CD4-positive, alpha-beta T cell treated with Interleukin-6 at 100 ng/mL for 8 hours (primary cell): ENCODE results near the gene SAGE1.
"Not testable (repeated sequence)": the region's sequence is repeated elsewhere in the genome, so short reads cannot be mapped to it uniquely, and the experiment has no call there.

Experiments used
- DNase-seq: peaks from one replicate; pipeline ENCODE4 v3.0.0-alpha.2; 2020; ENCODE audit warnings: mixed read lengths, low spot score

Gene SAGE1, protein sequence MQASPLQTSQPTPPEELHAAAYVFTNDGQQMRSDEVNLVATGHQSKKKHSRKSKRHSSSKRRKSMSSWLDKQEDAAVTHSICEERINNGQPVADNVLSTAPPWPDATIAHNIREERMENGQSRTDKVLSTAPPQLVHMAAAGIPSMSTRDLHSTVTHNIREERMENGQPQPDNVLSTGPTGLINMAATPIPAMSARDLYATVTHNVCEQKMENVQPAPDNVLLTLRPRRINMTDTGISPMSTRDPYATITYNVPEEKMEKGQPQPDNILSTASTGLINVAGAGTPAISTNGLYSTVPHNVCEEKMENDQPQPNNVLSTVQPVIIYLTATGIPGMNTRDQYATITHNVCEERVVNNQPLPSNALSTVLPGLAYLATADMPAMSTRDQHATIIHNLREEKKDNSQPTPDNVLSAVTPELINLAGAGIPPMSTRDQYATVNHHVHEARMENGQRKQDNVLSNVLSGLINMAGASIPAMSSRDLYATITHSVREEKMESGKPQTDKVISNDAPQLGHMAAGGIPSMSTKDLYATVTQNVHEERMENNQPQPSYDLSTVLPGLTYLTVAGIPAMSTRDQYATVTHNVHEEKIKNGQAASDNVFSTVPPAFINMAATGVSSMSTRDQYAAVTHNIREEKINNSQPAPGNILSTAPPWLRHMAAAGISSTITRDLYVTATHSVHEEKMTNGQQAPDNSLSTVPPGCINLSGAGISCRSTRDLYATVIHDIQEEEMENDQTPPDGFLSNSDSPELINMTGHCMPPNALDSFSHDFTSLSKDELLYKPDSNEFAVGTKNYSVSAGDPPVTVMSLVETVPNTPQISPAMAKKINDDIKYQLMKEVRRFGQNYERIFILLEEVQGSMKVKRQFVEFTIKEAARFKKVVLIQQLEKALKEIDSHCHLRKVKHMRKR

DNA sequence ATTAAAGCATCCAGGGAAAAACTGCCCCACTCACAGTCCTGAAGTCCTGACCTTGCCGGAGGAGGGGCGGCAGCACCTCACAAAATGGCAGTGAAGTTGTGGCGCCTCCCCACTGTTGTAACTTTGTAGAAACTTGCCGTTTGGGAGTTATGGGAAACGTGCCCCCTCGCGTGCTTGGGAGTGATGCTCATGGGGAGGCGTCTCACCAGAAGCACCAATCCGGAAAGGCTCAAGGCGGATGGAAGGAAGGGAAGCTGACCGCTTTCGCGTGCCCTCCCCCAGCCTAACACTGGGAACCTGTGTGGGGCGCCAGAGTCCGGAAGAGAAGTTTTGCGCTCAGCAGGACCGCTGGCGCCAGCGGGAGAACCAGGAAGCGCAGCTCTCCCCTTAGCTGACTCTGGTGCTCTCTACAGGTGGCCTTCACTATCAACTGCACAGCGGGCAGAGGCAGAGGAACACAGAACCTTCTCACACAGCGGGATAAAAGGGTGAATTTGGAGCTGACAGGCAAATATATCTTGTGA lies at the start of gene SAGE1, which contains the start of gene CT45A10:
Gene SAGE1 (plus strand): TSS at position 423 of the 524 bp plus-strand sequence. CDS start 2,527 bp downstream, outside the sequence.
Gene CT45A10 (minus strand): TSS at position 151 of the 524 bp plus-strand sequence. CDS start 8,100 bp downstream, outside the sequence.
- no peak for DNase-seq

DNA sequence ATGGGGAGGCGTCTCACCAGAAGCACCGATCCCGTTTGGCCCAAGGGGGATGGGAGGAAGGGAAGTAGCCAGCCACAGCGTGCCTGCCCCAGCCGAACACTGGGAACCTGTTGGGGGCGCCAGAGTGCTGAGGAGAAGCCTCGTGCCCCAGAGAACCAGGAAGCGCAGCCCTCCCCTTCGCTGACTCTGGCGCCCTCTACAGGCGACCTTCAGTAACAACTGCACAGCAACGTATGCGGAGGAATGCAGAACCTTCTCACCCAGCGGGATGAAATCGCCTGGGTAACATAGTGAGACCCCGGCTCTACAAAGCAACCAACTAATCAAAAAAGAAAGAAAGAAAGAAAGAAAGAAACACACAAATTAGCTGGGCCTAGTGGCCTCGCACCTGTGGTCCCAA lies 39.1 kb upstream of the SAGE1 start, which contains the start of gene CT45A8:
Gene CT45A8 (minus strand): TSS at position 101 of the 400 bp plus-strand sequence. CDS start 3,755 bp downstream, outside the sequence.
- DNase-seq = not testable (repeated sequence)

DNA sequence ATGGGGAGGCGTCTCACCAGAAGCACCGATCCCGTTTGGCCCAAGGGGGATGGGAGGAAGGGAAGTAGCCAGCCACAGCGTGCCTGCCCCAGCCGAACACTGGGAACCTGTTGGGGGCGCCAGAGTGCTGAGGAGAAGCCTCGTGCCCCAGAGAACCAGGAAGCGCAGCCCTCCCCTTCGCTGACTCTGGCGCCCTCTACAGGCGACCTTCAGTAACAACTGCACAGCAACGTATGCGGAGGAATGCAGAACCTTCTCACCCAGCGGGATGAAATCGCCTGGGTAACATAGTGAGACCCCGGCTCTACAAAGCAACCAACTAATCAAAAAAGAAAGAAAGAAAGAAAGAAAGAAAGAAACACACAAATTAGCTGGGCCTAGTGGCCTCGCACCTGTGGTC lies 21.8 kb upstream of the SAGE1 start, which contains the start of gene CT45A9:
Gene CT45A9 (minus strand): TSS at position 101 of the 400 bp plus-strand sequence. CDS start 3,751 bp downstream, outside the sequence.
- DNase-seq = not testable (repeated sequence)

DNA sequence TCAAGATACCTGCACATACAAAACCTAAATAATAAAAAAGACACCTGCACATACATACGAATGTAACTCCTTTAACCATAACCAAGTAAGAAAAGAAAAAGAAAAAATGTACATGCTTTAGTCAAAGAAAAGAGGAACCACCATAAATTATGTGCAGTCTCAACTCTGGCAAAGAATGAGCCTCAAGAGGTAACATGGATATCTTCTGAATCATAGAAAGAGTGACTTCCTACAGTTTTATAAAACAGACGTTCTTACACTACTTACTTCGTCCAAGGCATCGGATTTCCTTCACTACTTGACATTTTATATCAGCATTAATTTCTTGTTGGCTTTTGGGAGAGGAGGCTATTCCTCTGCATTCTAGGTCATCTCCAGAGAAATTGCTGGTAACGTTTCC lies 10.8 kb upstream of the SAGE1 start:
- DNase-seq = not testable (repeated sequence)

DNA sequence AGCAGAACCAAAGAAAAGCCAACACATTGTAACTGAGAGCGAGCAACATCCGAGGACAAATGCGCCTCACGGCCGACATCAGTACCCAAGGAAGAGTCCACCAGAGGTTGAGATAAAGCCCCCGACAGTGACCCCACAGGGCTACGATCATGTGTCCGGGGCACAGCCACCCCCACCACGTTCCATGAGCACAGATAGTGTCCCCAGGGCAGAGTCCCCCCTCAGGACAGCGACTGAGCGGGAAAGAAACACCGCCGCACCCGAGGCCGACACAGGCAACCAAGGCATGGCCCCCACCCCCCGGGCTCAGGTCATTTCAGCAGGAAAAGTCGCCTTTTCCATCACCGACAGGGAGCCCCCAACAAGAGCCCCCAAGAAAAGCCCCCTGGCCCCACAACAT lies 5.3 kb upstream of the SAGE1 start:
- not testable (repeated sequence) for DNase-seq

DNA sequence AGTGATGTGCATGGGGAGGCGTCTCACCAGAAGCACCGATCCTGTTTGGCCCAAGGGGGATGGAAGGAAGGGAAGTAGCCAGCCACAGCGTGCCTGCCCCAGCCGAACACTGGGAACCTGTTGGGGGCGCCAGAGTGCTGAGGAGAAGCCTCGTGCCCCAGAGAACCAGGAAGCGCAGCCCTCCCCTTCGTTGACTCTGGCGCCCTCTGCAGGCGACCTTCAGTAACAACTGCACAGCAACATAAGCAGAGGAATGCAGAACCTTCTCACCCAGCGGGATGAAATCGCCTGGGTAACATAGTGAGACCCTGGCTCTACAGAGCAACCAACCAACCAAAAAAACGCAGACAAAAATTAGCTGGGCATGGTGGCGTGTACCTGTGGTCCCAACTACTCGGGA lies 4.5 kb upstream of the SAGE1 start:
- not testable (repeated sequence) for DNase-seq

DNA sequence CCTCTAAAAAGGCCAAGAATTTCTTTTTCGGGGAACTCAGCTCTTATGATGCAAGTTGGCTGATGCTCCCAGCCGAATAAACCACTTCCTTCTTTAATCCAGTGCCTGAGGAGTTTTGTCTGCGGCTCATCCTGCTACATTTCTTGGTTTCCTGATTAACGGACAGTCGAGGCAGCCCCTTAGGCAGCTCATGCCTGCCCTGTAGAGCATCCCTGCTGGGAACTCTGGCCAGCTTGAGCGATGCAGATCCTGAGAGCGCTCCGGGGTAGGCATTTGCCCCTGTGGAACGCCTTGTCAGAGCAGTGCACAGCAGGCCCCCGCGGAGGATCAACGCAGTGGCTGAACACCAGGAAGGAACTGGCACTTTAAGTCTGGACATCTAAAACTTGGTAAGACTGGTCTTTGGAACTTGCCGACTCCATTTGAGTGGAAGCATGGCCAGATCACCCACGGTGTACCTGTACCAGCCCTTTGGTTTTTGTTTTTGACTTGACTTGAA lies 3.4 kb upstream of the SAGE1 start:
- no peak for DNase-seq

DNA sequence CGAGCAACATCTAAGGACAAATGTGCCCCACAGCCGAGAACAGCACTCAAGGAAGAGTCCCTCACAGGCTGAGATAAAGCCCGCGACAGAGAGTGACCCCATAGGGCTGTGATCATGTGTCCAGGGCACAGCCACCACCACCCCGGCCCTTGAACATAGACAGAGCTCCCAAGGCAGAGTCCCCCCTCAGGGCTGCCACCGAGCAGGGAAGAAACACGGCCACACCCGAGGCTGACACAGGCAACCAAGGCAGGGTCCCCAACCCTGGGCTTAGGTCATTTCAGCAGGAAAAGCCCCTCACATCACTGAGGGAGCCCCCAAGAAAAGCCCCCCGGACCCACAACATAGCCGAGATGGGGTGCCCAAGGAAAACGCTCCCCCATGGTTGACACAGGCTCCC lies 735 bp upstream of the SAGE1 start:
- DNase-seq = no peak

DNA sequence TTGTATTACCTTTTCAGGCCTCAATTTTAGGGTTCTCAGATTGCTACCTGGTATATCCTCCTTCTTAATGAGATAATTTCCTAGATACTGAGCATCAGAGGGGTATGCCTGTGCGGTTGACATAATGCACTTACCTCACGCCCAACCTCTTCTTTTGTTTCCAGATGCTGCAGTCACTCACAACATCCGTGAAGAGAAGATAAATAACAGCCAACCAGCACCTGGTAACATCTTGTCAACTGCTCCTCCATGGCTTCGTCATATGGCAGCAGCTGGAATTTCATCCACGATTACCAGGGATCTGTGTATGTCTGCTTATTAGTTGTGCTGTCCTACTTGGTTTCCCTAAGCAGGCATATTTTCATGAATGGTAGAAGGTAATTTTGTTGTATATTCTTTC lies 16.7 kb downstream of the SAGE1 start:
- DNase-seq = no peak

DNA sequence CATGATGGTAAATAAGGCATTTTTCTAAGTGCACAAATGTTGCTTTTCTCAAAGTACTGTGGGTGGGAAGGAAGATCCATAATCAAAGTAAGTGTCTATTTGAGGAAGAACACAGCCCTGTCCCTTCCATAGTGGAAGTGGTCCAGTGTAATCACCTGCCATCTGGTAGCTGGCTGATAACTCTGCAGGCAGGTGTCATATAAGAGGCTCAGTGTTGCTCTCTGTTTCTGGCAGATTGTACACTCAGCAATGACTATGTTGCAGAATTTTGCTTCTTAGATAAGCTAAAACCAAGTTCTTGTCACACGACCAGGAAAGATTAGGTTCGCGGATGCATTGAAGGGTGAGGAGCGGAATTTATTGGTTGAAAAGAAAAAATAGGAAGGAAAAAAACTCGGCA lies 20.9 kb downstream of the SAGE1 start:
- no peak for DNase-seq

DNA sequence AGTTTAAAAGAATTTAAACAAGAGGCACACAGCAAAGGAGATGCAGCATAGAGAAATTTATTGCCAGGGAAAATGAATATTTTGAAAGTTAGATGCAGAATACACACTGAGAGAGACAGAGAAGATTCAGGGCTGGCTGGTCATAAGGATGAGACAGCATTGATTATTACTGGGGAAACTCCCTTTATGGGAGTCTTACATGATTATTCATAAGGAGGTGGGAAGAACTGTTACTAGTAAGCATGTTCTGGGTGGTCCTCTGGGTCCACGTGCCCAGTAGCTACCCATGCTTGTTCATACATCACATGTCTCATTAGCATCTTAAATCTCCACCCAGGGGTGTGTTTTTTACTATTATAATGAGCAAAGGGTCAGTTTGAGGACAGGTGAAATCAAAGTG lies 27.0 kb downstream of the SAGE1 start:
- DNase-seq = not testable (repeated sequence)

DNA sequence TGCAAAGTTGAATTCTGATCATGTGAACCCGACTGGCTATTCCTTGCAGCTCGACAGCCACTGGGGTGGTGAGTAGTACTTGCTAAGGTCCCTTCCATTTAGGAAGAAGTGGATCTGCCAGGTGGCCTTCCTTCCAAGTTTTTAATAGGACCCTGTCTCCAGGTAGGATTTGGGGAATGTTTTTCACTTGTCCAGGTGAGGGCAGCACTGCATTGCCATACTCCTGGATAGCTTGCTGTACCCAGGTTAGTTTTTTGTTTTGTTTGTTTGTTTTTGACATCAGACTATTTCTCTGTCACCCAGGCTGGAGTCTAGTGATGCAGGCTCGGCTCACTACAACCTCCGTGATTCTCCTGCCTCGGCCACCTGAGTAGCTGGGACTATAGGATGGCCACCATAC lies 29.8 kb downstream of the SAGE1 start:
- DNase-seq = no peak

DNA sequence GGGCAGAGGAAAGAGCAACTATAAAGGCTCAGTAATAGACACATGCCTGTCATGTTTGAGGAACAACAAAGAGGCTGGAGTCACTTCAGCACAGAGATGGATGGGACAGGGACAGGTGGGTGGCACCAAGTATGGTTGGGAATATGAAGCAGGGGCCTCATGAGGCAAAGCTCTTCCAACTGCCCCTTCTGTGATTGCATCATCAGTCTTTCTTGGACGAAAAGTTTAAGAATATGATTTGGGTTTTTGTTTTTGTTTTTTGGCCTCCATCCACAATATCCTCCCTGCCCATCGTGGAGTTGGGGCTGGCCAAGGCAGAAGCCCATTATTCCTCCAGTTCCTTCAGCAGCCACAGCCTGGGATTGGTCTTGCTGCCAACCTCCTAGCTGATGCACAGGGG lies 34.4 kb downstream of the SAGE1 start:
- DNase-seq = no peak

DNA sequence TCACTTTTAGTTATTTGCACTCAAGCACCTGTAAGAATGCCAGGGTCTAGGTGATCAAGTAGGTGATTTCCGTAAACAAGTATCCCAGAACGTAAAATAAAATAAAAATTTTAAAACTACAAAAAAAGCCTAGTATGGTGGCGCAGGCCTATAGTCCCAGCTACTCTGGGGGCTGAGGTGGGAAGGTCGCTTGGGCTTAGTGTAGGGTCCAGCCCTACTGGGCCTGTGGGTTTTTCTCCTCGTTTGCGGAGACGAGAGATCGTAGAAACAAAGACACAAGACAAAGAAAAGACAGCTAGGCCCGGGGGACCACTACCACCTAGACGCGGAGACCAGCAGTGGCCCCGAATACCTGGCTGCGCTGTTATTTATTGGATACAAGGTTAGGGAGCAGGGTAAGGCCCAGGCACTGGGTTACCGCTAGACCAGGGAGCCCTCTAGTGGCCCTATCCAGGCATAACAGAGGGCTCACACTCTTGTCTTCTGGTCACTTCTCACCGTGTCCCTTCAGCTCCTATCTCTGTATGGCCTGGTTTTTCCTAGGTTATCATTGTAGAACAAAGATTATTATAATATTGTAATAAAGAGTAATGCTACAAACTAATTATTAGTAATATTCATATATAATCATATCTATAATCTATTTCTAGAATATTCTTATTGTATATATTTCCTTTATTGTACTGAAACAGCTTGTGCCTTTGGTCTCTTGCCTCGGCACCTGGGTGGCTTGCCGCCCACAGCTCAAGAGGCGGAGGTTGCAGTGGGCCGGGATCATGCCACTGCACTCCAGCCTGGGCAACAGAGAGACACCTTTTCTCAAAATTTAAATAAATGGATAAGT lies 38.4 kb downstream of the SAGE1 start:
- DNase-seq = peak; percentile 29

DNA sequence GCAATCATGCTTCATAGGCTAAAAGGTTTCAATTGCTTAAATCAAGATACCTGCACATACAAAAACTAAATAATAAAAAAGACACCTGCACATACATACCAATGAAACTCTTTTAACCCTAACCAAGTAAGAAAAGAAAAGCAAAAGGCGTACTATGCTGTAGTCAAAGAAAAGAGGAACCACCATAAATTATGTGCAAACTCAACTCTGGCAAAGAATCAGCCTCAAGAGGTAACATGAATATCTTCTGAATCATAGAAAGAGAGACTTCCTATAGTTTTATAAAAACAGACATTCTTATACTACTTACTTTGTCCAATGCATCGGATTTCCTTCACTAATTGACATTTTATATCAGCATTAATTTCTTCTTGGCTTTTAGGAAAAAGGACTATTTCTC lies 51.0 kb downstream of the SAGE1 start:
- DNase-seq = no peak

DNA sequence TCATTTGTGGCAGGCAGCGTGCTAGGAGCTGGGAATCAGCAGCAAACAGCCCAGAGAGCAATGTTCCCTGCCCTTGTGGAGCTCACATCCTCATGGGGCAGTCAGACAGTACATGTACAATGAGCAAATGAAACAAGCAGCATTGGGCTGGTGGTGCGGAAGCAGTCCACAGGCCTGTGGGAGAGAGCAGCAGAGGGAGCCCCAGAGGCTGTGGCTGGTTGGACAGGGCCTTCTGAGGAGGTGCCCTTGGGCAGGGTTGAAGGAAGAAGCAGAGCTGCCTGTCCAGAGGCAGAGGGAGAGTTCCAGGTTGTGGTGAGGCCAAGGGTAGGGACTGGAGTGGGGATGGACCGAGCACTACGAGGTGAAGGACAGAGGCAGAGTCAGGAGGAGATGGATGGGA lies 57.8 kb downstream of the SAGE1 start:
- no peak for DNase-seq
